ENCODE data around the gene USP24. TPM values are rescaled to one million over a fixed set of nuclear protein-coding genes. Genes with fewer than 3 reads are reported as not detected.
A peak's percentile ranks its signal among the peaks of the same experiment; 100 is the strongest.

USP24 gene
- total RNA-seq, 1 experiment from 2014 or later: 35.3 TPM

GRCh38 chr1:55246331-55246730, 31.2 kb upstream of the USP24 start:
- Mint-ChIP-seq H3K4me3 (no peak overlapping the region), H3K27ac (peak overlapping the region in 1 of 3 experiments; percentile 21; a peak in 1 of 7 replicates), H3K4me1 (peaks cover 7 to 8% of the 10 kb centered on the region in 2 experiments), H3K27me3 (ENCODE audit: low read depth) (no peaks in the 10 kb centered on the region), H3K9me3 (no peaks in the 10 kb centered on the region), H3K36me3 (ENCODE audit: insufficient read depth in 1 of 3, low read depth in 3 of 3) (no peaks in the 10 kb centered on the region)
- no peak overlapping the region for H3K56ac ChIP-seq (ENCODE audit: insufficient read length, low read depth, low read length)
- H2BK20ac ChIP-seq (ENCODE audit: low read depth, low read length, poor library complexity, severe bottlenecking): no peak overlapping the region
- no peak overlapping the region for H2BK5ac ChIP-seq (ENCODE audit: insufficient read length, low read length)
- no peak overlapping the region for H2AFZ ChIP-seq (ENCODE audit: low read length)
- no peak overlapping the region for H2BK15ac ChIP-seq (ENCODE audit: low read depth, low read length)
- H3K79me1 ChIP-seq (ENCODE audit: insufficient read depth, low read depth, low read length, poor library complexity, severe bottlenecking): no peaks in the 10 kb centered on the region
- no peak overlapping the region for H2BK12ac ChIP-seq (ENCODE audit: insufficient read length, low read depth, low read length)
- H3K27ac ChIP-seq (ENCODE audit: insufficient read length, low read depth, low read length): no peak overlapping the region
- no peak overlapping the region for H3K9ac ChIP-seq (ENCODE audit: extremely low read depth, insufficient read length, low read length)
- H2AK5ac ChIP-seq (ENCODE audit: insufficient read length, low read length): no peak overlapping the region
- H3K14ac ChIP-seq (ENCODE audit: insufficient read depth, low read length): no peak overlapping the region
- no peaks in the 10 kb centered on the region for H3K9me3 ChIP-seq (ENCODE audit: control insufficient read depth, low read depth, low read length)
- H4K5ac ChIP-seq (ENCODE audit: insufficient read length, low read depth, low read length): no peak overlapping the region
- H4K8ac ChIP-seq (replicated peaks; ENCODE audit: insufficient read length, low read depth, low read length): no peak overlapping the region
- H4K91ac ChIP-seq (ENCODE audit: insufficient read length, low read depth, low read length): no peak overlapping the region
- H3K4me2 ChIP-seq (ENCODE audit: insufficient read depth, insufficient read length, low read length): no peak overlapping the region
- no peak overlapping the region for H3T11ph ChIP-seq (ENCODE audit: low read length)
- H3K23me2 ChIP-seq (ENCODE audit: insufficient read length, low read depth, low read length, poor library complexity, severe bottlenecking): no peaks in the 10 kb centered on the region
- no peak overlapping the region for H3K23ac ChIP-seq (ENCODE audit: insufficient read length, low read depth, low read length)
- no peak overlapping the region for H2BK120ac ChIP-seq (ENCODE audit: low read depth, low read length, poor library complexity, severe bottlenecking)
- H3K4me1 ChIP-seq (ENCODE audit: insufficient read depth, low read length): no peaks in the 10 kb centered on the region
- no peak for TF ChIP-seq CTCF (conservative IDR thresholded peaks at IDR 0.05)
- H4K20me1 ChIP-seq (ENCODE audit: control insufficient read depth, insufficient read depth, insufficient read length): no peaks in the 10 kb centered on the region
- H3K18ac ChIP-seq (ENCODE audit: insufficient read length, low read depth, low read length): no peak overlapping the region
- no peak overlapping the region for H3K4ac ChIP-seq (ENCODE audit: low read depth, low read length)
- no peaks in the 10 kb centered on the region for H3K27me3 ChIP-seq (ENCODE audit: insufficient read depth, low read length)
- H3K79me2 ChIP-seq (ENCODE audit: insufficient read depth, low read length): no peaks in the 10 kb centered on the region
- no peak for DNase-seq

All from H9 (cell line).